IPS-11a (cell line): ENCODE measurements around the gene MTX1.
A peak's percentile ranks its signal among the peaks of the same experiment; 100 is the strongest.
"Not testable (repeated sequence)": the region's sequence is repeated elsewhere in the genome, so short reads cannot be mapped to it uniquely, and the experiment has no call there.

ENCODE experiments used
- H3K4me3 ChIP-seq: one replicate; pipeline ENCODE4 v1.5.1; 2013; ENCODE audit warnings: low read depth, low read length, control low read depth

Gene MTX1

DNA sequence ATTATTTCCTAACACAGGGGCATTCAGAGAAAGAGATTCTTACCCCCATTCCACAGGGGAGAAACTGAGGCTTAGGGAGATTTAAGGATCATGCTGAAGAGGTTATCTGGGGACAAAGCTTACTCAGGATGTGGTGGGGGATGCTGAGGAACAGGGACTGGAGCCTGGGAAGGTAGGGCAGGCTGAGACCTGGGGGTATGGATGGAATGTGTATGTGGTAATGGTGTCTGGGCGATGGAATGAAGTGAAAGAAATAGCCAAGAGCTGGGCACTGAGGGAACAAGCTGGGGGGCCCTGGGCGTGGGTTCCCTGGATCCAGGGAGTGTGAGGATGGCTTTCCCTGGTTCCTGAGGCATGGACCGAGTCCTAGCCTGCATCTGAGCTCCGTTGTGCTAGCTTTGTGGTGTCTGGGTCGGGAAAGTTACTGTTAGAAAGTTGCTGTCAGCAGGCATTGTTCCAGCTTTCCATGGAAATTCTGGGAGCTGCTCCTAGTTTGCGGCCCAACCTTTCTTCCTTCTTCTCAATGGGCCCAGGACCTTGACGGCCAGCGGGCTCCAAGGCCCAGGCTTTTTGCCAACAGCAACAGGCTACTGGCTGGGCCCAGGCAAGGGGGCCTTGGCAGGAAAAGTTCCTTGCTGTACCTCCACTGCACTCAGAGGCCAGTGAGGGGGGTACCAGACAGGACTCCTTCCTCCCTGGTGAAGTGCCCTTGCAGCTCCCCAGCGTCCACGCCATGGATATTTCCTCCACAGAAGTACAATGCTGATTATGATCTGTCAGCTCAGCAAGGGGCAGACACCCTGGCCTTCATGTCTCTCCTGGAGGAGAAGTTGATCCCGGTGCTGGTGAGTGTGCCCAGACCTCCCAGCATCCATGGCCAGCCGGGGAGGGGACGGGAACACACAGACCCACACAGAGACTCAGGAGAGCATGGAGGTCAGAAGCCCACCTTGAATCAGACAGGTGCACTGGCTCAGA lies 23.8 kb downstream of the MTX1 start:
- H3K4me3 ChIP-seq: not testable (repeated sequence)

DNA sequence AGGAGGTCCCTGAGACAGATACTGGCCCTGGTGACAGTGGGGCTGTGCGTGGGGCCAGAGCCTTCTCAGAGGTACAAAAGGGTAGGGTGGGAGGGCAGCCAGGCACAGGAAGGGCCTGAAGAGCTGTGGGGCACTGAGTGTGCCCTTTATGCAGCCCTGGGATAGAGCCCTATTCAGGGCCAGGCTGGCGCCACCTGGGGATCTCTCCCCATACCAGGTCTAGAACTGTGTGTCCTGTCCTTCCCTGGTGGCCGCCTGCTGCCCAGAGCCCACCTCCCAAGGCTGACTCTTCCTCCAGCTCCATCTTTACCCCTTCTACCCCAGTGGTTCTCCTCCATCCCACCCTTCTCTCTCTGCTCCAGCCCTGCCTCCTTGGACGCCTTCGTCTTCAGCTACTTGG lies 25.0 kb downstream of the MTX1 start:
- H3K4me3 ChIP-seq: not testable (repeated sequence)

DNA sequence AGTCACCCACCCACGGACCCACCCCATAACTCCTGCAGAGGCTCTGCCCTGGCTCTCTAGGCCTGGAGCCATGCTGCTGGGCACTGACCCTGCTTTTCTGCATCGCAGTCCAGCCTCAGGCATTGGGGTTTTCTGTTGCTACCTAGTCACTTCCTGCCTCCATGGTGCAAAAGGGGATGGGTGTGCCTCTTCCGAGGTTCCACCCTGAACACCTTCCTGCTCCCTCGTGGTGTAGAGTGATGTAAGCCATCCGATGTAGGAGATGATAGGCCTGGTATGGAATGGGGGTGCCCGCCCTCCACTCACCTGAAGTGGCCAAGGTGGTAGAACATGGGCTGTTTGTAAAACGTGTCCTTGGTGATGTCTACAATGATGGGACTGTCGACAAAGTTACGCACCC lies 26.9 kb downstream of the MTX1 start:
- H3K4me3 ChIP-seq: not testable (repeated sequence)

DNA sequence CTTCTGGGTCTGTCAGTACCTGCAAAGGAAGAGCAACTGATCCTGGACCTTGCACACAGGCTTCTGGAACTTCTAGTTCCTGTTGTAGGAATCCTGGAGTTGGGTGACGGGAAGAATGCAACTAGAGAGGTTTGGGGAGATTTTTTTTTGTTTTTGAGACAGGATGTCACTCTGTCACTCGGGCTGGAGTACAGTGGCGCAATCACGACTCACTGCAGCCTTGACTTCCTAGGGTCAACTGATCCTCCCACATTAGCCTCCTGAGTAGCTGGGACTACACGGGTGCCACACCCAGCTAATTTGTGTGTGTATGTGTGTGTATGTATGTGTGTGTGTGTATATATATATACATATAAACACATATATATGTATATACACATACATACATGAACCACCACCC lies 28.0 kb downstream of the MTX1 start:
- no peak overlapping the region for H3K4me3 ChIP-seq

DNA sequence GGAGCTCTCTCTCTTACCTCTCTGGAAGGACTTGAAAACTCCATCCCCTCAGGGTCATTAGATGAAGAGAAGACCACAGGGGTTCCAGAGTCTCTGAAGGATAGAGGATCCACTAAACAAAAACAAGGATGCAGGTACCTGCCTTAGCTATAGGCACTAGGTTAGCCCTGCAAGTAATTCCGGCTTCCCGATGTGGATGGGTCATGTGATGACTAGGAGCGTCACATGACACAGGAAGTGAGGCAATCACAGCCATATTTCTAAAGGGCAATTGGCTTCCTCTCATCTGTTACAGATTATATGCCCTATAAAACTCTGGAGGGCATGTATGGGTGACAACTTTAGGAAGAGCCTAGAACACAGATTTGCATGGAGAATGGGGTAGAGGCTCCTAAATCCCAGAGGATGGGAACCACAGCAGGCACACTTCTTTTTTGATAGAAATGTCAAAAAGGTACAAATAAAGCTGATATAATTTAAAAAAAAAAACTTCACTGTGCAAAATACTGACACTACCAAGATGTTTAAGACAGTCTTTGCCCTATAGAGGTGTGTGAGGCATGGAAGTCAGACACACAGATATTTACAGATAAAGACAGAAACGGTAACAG lies 32.7 kb downstream of the MTX1 start:
- peak overlapping the region; percentile 33 for H3K4me3 ChIP-seq

DNA sequence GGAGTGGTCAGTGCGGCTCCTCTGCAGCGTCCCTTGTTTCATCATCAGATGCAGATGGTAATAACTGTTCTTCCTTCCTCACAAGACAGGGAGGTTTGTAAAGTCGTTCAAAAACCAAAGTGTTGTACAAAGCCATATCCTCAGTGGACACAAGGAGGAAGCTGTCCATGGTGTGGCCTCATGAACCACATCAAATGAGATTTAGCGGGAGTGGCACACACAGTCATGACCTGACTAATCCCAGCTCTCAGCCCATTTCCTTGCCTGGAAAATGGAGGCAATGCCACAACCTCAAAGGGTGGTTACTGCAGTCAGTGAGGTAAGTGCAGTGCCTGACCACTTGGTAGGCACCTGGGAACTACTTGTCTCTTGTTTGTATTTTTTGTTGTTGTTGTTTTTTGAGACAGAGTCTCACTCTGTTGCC lies 33.4 kb downstream of the MTX1 start:
- H3K4me3 ChIP-seq: no peak overlapping the region

DNA sequence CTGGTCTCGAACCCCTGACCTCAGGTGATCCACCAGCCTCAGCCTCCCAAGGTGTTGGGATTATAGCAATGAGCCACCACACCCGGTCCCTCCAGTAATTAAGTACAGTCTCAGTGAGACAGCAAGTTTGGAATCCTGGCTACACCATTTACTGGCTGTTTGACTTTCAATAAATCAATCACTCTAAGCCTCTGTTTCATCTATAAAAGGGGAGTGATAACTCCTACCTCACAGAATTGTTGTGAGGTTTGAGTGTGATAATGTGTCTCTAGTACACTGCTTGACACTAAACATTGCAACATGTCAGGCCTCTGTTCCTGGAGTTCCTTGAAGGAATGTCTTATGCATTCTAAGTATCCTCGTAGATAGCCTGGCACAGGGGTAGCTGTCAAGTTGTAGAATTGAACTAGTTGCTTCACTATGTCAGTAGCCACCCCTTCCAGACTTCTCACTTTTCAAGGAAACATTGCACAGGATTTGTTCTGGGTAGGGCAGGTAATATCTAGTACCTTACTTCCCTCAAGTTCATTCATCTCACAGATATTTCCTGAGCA lies 34.4 kb downstream of the MTX1 start:
- H3K4me3 ChIP-seq: no peak overlapping the region

GRCh38 chr1:155244368-155245162 lies 36.1 kb downstream of the MTX1 start:
- H3K4me3 ChIP-seq: peak overlapping the region; percentile 48

DNA sequence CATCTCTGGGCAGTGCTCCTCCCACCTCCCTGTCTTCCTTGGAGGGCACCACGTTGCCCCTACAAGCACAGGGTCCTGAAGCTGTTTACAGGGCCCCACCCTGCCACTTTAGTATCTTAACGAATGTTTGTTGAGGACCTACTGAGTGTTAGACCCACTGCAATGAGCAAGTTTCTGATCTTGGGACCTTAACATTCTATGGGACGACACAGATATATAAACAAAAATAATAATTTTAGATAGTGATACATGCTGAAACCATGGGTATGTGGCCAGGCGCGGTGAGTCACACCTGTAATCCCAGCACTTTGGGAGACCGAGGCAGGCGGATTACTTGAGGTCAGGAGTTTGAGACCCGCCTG lies 36.6 kb downstream of the MTX1 start:
- peak overlapping the region; percentile 48 for H3K4me3 ChIP-seq

DNA sequence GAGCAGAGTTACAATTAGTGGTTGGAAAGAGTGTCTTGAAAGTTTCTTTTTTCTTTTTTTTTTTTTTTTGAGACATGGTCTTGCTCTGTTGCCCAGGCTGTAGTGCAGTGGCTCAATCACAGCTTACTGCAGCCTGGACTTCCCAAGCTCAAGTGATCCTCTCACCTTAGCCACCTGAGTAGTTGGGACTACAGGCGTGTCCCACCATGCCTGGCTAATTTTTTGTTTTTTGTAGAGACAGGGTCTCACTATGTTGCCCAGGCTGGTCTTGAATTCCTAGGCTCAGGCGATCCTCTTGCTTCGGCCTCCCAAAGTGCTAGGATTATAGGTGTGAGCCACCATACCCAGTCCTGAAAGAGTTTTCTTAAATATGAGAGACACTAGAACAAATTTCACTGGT lies 38.3 kb downstream of the MTX1 start:
- not testable (repeated sequence) for H3K4me3 ChIP-seq

DNA sequence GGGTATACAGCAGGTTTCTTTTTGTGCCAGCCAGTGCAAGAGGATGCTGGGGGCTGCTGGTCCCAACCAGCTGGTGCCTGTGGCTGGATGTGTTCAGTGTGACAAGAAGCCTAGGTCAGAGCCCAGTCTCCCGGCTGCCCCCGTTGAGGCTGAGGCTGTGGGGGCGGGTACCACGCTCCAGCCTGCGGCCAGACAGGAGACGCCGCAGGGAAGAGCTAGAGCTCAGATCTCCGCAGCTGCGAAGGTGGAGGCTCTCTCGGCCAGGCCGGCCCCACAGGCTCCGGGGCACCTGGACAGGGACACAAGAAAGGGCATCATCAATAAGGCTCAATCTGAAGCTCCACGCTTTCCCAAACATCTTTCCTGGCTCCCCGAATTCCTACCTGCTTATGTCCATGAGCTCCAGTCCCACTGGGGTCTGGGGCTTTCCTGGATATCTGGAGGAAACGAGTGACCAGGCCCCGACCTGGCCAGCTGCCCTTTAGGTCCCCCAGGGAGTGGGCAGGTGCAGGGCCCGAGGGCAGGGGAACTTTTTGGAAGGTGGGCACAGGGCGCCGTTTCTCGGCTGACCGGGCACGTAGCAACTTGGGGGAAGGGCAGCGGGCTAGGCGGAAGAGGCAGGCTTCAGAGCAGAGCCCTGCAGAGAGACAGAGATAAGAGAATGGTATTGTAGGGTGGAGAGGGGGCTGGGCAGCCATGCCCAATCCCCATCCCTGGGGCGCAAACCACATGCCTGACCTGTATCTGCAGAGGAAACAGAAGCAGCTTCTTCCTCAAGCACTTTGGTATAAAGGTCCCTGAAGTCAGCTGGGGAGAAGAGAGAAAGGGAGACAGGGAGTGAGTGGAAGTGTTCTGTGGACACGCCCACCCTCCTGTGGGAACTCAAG lies 39.4 kb downstream of the MTX1 start:
- H3K4me3 ChIP-seq: no peak overlapping the region

DNA sequence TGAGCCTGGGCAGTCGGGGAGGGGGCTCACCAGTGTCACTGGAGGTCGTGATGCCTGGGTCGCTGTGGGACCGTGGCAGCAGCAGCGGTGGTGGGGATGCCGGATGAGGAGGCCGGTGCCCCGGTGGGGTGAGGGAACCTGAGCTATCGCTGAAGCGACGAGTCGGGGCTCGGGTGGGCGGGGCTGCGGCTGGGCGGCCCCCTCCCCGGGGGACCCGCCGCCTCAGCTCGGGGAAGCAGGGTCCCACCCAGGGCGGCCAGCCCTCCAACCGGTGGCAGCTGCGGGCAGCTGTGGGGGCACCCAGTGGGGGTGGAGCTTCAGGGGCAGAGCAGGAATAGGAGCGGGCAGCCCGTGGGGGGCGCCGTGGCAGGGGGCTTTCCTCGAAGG lies 41.7 kb downstream of the MTX1 start:
- peak overlapping the region; percentile 69 for H3K4me3 ChIP-seq

- peak overlapping the region; percentile 69 for H3K4me3 ChIP-seq
These were observed 42.3 kb downstream of the MTX1 start for GRCh38 chr1:155250633-155251449.

DNA sequence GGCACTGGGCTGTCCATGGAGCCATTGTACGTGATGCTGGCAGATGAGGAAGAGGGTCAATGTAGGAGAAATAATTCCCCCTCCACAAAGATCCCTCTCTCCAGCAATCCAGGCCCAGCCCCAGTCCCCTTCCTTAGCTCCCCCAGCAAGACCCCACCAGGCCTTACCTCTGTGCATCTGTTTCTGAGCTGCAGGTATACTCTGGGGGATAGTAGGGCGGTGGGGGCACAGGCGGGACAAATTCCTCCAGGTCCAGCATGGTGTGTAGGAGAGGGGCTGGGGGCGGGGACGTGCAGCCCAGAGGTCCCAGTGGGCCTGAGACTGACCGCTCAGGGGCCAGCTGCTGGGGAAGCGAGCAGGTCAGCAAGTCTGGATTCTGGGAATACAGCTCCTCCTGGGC lies 43.1 kb downstream of the MTX1 start:
- no peak overlapping the region for H3K4me3 ChIP-seq

GRCh38 chr1:155253208-155253607 lies 44.7 kb downstream of the MTX1 start:
- H3K4me3 ChIP-seq: no peak overlapping the region

GRCh38 chr1:155253797-155254196 lies 45.3 kb downstream of the MTX1 start:
- H3K4me3 ChIP-seq: no peak overlapping the region

GRCh38 chr1:155254228-155254713 lies 45.8 kb downstream of the MTX1 start:
- H3K4me3 ChIP-seq: no peak overlapping the region

DNA sequence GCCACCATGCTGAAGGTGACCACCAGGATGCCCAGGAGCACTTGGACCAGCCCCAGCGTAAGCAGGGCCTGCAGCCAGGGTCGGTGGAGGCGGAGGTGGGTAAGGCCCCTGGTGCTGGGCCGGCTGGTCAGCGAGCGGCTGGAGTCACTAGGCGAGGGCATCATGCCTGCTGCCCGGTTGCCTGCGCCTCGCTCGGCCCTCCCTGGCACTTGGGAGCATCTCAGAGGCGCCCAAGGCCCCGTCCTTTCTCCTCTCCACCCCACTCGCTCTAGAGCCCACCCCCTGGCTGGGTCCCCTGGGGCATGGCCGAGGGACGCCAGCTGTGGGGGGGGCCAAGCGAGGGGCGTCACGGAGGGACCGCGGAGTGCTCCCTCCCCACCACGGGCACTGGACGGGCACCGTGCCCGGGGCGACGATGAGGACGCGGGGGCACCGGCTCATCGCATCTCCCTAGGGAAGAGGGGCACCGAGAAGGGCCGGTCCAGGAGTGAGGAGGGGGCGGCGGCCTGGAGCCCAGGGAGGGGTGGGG lies 46.3 kb downstream of the MTX1 start:
- H3K4me3 ChIP-seq: peak overlapping the region; percentile 67
